ENCODE data around the gene TPD52L1. TPM values are rescaled to one million over a fixed set of nuclear protein-coding genes. Genes with fewer than 3 reads are reported as not detected.
"Not testable (repeated sequence)": the region's sequence is repeated elsewhere in the genome, so short reads cannot be mapped to it uniquely, and the experiment has no call there.

The TPD52L1 gene
- total RNA-seq, 1 donor from 2014 or later: 57.7 TPM

- TF ChIP-seq CTCF (IDR thresholded peaks at IDR 0.05; ENCODE audit: insufficient read depth, low read length, poor library complexity, severe bottlenecking): no peak
- no peaks in the 10 kb centered on the region for H3K27me3 ChIP-seq (ENCODE audit: control insufficient read depth, insufficient read depth, low read length)
- no peak for DNase-seq (ENCODE audit: low read depth)
- H3K4me3 ChIP-seq (ENCODE audit: low read depth, low read length): peak overlapping the region; percentile 63
- H3K36me3 ChIP-seq (ENCODE audit: control insufficient read depth, insufficient read depth, low read length): no peaks in the 10 kb centered on the region
Observed at GRCh38 chr6:125154118-125154760, 666 bp downstream of the TPD52L1 start.

- TF ChIP-seq CTCF (IDR thresholded peaks at IDR 0.05; ENCODE audit: insufficient read depth, low read length, poor library complexity, severe bottlenecking): peak; percentile 36
- peak overlapping the region; percentile 63 for H3K4me3 ChIP-seq (ENCODE audit: low read depth, low read length)
- H3K27me3 ChIP-seq (ENCODE audit: control insufficient read depth, insufficient read depth, low read length): no peaks in the 10 kb centered on the region
- no peaks in the 10 kb centered on the region for H3K36me3 ChIP-seq (ENCODE audit: control insufficient read depth, insufficient read depth, low read length)
- no peak for DNase-seq (ENCODE audit: low read depth)
Observed at GRCh38 chr6:125154761-125155135, 1.2 kb downstream of the TPD52L1 start.

GRCh38 chr6:125155344-125155743 is 1.8 kb downstream of the TPD52L1 start:
- TF ChIP-seq CTCF (IDR thresholded peaks at IDR 0.05; ENCODE audit: insufficient read depth, low read length, poor library complexity, severe bottlenecking): no peak
- no peaks in the 10 kb centered on the region for H3K27me3 ChIP-seq (ENCODE audit: control insufficient read depth, insufficient read depth, low read length)
- no peak overlapping the region for H3K4me3 ChIP-seq (ENCODE audit: low read depth, low read length)
- no peaks in the 10 kb centered on the region for H3K36me3 ChIP-seq (ENCODE audit: control insufficient read depth, insufficient read depth, low read length)
- no peak for DNase-seq (ENCODE audit: low read depth)

- no peak for DNase-seq (ENCODE audit: low read depth)
- H3K27me3 ChIP-seq (ENCODE audit: control insufficient read depth, insufficient read depth, low read length): no peaks in the 10 kb centered on the region
- TF ChIP-seq CTCF (IDR thresholded peaks at IDR 0.05; ENCODE audit: insufficient read depth, low read length, poor library complexity, severe bottlenecking): no peak
- H3K4me3 ChIP-seq (ENCODE audit: low read depth, low read length): no peak overlapping the region
- no peaks in the 10 kb centered on the region for H3K36me3 ChIP-seq (ENCODE audit: control insufficient read depth, insufficient read depth, low read length)
Observed at GRCh38 chr6:125156496-125156895, 2.9 kb downstream of the TPD52L1 start.

GRCh38 chr6:125157280-125157679 is 3.7 kb downstream of the TPD52L1 start:
- Histone ChIP-seq H3K36me3 (ENCODE audit: control insufficient read depth, insufficient read depth, low read length) (no peaks in the 10 kb centered on the region), H3K4me3 (ENCODE audit: low read depth, low read length) (no peak overlapping the region), H3K27me3 (ENCODE audit: control insufficient read depth, insufficient read depth, low read length) (no peaks in the 10 kb centered on the region)
- TF ChIP-seq CTCF (IDR thresholded peaks at IDR 0.05; ENCODE audit: insufficient read depth, low read length, poor library complexity, severe bottlenecking): no peak
- no peak for DNase-seq (ENCODE audit: low read depth)

GRCh38 chr6:125157725-125158124 is 4.2 kb downstream of the TPD52L1 start:
- Histone ChIP-seq H3K4me3 (ENCODE audit: low read depth, low read length) (no peak overlapping the region), H3K36me3 (ENCODE audit: control insufficient read depth, insufficient read depth, low read length) (no peaks in the 10 kb centered on the region), H3K27me3 (ENCODE audit: control insufficient read depth, insufficient read depth, low read length) (no peaks in the 10 kb centered on the region)
- no peak for TF ChIP-seq CTCF (IDR thresholded peaks at IDR 0.05; ENCODE audit: insufficient read depth, low read length, poor library complexity, severe bottlenecking)
- no peak for DNase-seq (ENCODE audit: low read depth)

GRCh38 chr6:125163339-125163738 is 9.8 kb downstream of the TPD52L1 start:
- DNase-seq (ENCODE audit: low read depth); H3K27me3 ChIP-seq (ENCODE audit: control insufficient read depth, insufficient read depth, low read length); H3K4me3 ChIP-seq (ENCODE audit: low read depth, low read length); H3K36me3 ChIP-seq (ENCODE audit: control insufficient read depth, insufficient read depth, low read length): not testable (repeated sequence)

Measured in kidney epithelial cell (primary cell).